Vagina (tissue), 2 donors: ENCODE results near the gene CLEC2B.

Experiments used
- CTCF ChIP-seq, 3 experiments: fragments of 450-650 bp in 2 of 3; fragments of 200-600 bp in 1 of 3; sonication (generic) in 1 of 3; IDR thresholded peaks; one replicate each; pipeline ENCODE4 v1.5.1; 2017 to 2019; ENCODE audit warnings: antibody characterized with exemption in 3 of 3, mild to moderate bottlenecking in 2 of 3, moderate library complexity in 2 of 3
- POLR2AphosphoS5 ChIP-seq, 2 donors: sonication (generic); formaldehyde crosslinking; IDR thresholded peaks; one replicate each; pipeline ENCODE4 v1.9.0; 2017; ENCODE audit warnings: antibody characterized with exemption in 2 of 2, mild to moderate bottlenecking in 2 of 2, low read depth in 1 of 2; ENCODE audit not compliant: insufficient read depth in 1 of 2

- TF ChIP-seq CTCF (IDR thresholded peaks at IDR 0.05) (no peak), POLR2AphosphoS5 (IDR thresholded peaks at IDR 0.05; ENCODE audit: insufficient read depth in 1 of 2, low read depth in 1 of 2) (no peak)
Measured at GRCh38 chr12:9810671-9811070, 58.5 kb downstream of the CLEC2B start.
